ENCODE measurements around the gene CFAP97D2. TPM values are rescaled to one million over a fixed set of nuclear protein-coding genes. Genes with fewer than 3 reads are reported as not detected.

Gene CFAP97D2
- total RNA-seq: not detected

DNA sequence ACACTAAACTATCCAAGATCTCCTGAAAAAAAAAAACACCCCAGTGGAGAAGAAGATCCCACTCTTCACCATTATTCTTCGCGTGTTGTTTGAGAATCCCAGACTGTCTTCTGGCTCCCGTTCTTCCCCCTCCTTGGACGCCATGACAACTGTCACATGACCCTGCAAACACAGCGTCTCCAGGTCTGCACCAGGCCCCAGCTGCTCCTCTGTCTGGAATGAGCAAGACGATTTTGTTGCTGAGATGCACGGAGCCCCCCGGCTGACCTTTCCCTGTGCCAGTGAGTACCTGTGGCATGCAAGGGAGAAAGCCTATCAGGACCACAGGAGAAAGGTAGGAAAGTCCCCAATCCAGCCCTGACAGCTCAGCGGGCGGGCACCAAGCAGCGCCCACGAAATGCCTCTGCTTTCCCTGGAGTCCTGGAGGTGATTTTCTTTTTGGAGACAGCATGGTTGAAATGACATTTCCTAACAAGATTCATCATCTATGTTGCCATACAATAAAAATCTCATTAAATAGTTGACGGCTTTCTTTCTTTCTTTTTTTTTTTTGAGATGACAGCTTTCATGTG lies at the start of gene CFAP97D2:
TSS of gene CFAP97D2 (plus strand) at position 171 of the 572 bp plus-strand sequence. CDS start at position 245, 74 bp downstream.

DNA sequence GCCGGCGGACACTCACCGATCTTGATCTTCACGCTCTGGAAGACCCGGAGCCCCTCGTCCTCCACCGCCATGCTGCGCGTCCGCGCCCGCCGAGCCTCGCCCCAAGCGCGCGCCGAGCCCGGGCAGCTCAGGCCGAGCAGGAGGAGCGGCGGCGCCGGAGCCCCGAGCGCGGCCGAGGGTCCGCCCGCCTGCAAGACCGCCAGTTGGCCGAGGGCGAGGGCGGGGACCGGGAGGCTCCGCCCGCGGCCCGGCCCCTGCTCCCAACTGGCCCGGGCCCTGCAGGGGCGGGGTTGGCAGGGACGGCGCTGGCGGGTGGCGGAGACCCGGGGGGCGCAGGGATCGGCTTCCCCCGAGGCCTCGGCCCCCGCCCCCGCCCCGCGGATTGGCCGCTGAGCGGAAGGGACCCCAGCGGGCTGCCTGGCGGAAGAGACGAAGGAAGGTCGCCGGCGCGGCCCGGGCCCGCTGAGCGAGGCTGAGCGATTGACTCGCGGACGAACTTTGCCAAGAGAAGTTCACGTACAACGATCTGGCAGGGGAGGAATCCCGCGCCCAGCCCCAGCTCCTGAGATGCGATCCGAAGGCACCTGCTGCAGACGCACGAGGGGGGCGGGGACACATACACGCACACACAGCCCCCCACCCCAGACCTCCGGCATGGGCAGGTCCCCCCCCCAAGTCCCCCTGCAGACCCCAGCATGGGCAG lies 46.5 kb upstream of the CFAP97D2 start, which contains the start of gene RASA3:
TSS of gene RASA3 (minus strand) at position 205 of the 703 bp plus-strand sequence. CDS start at position 71, 134 bp downstream.

DNA sequence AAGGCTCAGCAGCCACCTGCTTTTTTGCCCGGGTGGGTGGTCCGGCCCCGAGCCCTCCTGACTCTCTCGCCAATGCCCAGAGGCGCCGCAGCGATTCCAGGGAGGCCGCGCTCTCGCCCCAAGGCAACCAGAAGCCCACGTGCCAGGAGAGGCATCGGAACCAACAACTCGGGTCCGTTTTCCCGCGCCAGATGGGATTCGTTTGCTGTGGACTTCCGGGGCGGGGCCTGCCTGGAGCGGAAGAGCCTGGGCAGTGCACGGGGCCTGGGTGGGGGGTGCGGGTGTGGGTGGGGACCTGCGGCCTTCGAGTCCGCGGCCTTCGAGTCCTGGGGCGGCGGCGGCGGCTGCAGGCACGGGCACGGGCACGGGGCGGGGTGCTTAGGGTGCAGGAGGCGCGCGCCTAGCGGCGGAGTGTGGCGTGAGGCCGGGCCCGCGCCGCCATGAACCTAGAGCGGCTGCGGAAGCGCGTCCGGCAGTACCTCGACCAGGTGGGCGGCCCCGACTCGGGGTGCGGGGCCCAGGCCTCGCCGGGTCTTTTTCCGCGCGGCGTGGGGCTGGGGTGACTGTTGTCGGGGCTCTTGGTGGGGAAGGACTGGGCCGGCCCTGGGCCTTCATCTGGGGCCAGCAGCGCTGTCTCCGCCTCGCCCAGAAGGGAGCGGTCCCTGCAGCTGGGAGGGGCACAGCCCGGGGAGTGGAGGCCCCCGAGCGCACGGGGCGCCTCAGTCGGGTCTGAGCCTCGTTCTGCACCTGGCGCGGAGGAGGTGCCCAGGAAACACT lies 55.8 kb downstream of the CFAP97D2 start, which contains the start of gene CDC16:
TSS of gene CDC16 (plus strand) at position 253 of the 777 bp plus-strand sequence. CDS start at position 441, 188 bp downstream.

Small RNAs within 50 kb of the gene (small RNA-seq; reads per million reads assigned to genes)
- not detected for gene MIR548AR (ENCODE audit: low replicate concordance)

Other genes with a start within 250 kb of the CFAP97D2 start
- gene C13orf46, start 205.2 kb upstream of the CFAP97D2 start, total RNA-seq: 1.3 TPM
- gene RASA3, start 46.6 kb upstream of the CFAP97D2 start, total RNA-seq: 17.5 TPM
- gene CDC16, start 55.6 kb downstream of the CFAP97D2 start, total RNA-seq: 98.9 TPM
- gene UPF3A, start 102.3 kb downstream of the CFAP97D2 start, total RNA-seq: 125 TPM
- 15.0 TPM for gene CHAMP1, start 135.2 kb downstream of the CFAP97D2 start, total RNA-seq

Measured in parietal lobe (tissue), 2 donors.